GM19452 (cell line): ENCODE measurements around the gene FGD5.

Source experiments
- ATAC-seq: cut with Tn5 transposase; IDR thresholded peaks from one replicate; pipeline ENCODE4 v1.9.1; 2021; ENCODE audit not compliant: unreplicated experiment

Gene FGD5

GRCh38 chr3:14959359-14959943 is 140.7 kb downstream of the FGD5 start:
- ATAC-seq = peak; percentile 48

- no peak for ATAC-seq
These were observed 144.0 kb downstream of the FGD5 start for GRCh38 chr3:14962762-14963161.

- no peak for ATAC-seq
These were observed 148.5 kb downstream of the FGD5 start for GRCh38 chr3:14967285-14967684.

- ATAC-seq = no peak
These were observed 150.9 kb downstream of the FGD5 start for GRCh38 chr3:14969671-14970070.

- no peak for ATAC-seq
These were observed 157.6 kb downstream of the FGD5 start for GRCh38 chr3:14976317-14976716.

- ATAC-seq = no peak
These were observed 161.9 kb downstream of the FGD5 start for GRCh38 chr3:14980689-14981088.
